HuH-7.5 (cell line): Measurements from ENCODE around the gene TMEM178A.
"Not testable (repeated sequence)": the region's sequence is repeated elsewhere in the genome, so short reads cannot be mapped to it uniquely, and the experiment has no call there.

Source experiments
- DNase-seq: peaks from one replicate; pipeline ENCODE4 v3.0.0; 2011; ENCODE audit warnings: low spot score

TMEM178A gene

DNA sequence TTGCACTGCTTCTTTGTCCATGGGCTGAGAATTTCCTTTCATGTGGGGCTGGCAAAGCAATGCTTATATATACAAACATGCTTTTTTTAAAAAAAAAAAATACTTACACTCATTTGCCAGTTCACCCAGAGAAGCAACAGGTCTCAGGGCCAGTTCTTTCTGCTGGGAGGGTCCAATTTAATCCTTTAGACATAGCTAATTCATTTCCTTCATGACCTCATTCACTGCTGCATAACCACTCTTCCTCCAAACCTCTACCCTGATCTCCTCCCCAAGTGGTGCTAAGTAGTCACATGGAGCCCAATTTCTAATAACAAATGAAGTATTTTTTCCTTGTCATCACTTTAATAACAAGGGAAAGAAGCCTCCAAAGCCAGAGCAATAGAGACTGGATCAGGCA, 17.1 kb upstream of the TMEM178A start:
- DNase-seq: no peak

DNA sequence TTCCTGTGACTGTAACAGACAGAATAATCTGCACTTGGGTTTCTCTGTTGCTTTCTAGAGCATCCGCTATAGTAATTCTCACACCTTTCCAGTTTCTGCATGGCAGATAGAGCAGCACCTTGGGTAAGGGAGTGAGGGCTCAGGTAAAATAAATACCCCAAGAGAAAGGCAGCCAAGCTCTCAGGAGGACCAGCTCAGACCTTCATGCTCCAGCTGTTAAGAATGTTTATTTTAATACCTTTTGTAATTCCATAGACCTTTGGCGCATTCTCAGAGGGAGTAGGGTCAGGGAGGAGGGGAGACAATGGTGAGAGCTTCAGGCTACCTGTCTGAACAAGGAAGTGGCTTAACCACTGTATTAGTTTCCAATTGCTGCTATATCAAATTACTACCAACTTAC, 16.2 kb upstream of the TMEM178A start:
- no peak for DNase-seq

DNA sequence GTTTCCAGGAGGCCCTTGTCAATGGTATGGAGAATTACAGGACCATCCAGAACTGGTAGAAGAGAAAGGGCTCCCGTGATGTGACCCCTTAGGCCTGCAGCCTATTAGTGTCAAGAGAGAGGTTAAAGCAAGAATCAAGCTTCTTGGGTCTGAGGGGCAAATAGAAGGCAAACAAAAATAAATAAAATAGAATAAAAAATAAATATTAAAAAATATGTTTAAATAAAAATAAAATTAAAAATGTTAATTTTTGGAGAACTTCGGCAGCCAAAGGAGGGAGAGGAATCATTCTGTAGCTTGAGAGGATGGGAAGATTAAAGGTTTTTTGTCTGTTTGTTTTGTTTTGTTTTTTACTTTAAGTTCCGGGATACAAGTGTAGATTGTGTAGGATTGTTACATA, 15.2 kb upstream of the TMEM178A start:
- no peak for DNase-seq

DNA sequence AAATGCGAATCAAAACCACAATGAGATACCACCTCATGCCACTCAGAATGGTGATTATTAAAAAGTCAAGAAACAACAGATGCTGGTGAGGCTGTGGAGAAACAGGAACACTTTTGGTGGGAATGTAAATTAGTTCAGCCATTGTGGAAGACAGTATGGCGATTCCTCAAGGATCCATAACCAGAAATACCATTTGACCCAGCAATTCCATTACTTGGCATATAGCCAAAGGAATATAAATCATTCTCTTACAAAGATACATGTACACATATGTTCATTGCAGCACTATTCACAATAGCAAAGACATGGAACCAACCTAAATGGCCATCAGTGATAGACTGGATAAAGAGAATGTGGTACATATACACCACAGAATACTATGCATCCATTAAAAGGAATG, 9.5 kb upstream of the TMEM178A start:
- DNase-seq: not testable (repeated sequence)

DNA sequence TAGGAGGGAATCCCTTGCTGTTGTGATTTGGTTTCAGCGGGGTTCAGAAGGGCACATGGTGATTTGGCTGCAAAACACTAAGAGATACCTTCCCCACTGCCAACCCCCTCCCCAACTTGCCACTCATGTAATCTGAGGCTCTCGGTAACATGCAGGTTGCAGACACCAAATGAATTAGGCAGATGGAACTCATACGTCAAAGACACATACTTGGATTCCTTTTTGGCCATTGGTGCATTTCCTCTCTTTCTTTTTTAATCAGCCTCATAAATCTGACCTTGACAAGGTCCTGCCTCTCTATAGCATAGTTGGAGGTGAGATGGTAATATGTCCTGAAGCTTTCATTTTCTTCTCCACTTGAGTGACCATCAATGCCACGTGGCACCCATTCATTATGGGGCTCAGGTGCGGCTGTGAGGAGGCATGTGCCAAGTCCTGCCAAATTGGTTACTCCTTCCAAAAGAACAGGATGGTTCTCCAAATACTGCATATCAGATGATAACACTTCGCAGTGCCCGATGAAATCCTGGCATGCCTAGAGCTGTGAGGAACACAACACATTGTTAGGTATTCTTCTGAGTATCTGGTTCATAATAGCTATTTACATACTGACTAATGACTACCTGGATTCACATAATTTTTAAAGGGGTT, 8.3 kb upstream of the TMEM178A start:
- no peak for DNase-seq

DNA sequence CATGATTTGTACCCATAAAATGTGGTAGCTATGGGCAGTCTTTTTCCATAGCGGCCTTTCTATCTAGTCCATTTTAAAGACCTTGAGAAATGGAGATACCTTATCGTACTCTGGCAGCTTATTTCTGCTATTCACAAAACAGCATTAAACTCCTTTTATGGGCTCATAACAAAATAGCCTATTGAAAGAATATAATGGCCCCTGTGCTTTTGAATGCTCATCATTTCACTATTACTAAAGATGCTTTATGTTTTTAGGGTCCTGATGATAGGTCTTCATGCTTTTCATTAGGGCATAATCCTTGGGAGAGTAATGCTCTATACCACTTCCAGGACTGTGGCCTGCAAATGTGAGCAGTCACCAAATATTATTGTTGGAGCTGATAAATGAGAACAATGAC, 7.3 kb upstream of the TMEM178A start:
- DNase-seq: no peak

DNA sequence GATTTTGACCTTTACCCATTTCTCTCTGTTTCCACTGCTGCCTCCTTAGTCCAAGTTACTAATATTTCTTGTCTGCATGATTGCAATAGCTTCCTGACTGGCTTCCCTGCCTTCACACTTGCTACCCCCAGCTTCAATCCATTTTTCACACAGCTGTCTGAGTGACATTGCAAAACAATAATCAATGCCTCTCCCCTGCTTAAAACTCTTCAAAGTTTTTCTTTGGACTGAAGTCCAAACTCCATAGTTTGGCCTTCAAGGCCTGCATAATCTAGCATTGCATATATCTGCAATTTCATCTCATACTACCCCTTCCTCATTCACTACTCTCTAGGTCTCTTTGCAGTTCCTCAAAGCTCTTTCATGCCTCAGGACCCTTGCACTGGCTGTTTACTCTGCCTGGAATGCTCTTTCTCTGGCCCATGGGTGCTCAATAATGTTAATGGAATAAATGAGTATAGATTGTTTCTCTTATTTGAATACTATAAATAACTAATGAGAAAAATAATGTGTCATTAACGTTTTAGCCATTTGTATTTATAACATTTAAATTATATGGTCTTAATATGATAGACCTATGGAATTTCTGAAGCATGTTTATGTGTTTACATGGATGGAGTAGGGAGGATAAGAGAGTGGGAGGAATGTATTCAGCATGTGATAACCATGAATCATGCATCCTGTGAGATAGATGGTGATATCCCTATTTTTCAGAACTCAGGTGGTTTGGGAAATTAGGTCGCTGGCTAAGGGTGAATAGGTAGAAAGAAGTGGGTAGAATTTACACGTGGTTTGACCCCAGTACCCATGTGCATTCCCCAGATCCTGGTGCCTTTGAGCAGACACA, 5.7 kb upstream of the TMEM178A start:
- DNase-seq: no peak

DNA sequence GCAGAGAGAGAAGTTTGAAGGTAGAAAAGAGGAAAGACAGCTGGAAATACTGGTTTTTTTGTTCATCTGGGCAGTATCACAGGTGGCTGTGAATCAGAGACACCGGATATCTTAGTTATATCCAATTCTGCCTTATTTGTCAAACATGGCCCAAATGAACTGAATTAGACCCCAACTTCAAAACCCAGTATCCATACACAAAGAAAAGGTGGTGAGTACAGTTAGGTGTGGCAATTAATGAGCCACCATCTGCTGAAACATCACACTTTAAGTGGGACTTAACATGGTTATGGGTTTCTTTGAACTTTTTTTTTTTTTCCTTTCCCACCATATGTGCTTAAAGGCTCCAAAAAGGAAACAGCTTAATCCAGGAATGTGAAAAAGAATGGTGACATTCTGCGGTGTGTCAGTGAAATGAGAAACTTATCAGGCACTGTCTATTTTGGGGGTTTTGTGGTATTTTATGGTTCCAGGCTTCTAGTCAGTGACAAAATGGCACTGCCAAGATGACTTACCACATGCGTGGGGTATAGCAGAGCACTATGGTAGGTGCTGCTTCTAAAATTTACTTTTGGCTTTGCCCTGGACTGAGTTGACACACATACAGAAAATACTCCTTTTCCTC, 5.0 kb upstream of the TMEM178A start:
- DNase-seq: no peak

DNA sequence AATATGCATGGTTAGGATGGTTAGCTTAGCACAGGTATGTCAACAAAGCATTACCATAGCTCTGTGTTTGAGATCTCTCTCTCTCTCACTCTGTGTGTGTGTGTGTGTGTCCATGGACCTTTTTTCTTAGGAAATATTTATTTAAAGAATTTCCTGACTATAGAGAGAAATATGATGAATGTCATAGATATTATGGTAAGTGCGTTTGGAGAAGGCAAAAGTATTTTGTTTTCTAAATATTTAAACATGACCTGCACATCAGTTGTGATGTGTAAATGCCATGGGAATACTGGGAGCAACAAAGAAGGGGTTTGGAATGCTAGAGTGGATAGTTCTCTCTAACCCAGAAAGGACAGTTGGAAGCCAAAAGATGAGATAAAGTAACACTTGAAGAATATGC, 3.9 kb upstream of the TMEM178A start:
- no peak for DNase-seq

DNA sequence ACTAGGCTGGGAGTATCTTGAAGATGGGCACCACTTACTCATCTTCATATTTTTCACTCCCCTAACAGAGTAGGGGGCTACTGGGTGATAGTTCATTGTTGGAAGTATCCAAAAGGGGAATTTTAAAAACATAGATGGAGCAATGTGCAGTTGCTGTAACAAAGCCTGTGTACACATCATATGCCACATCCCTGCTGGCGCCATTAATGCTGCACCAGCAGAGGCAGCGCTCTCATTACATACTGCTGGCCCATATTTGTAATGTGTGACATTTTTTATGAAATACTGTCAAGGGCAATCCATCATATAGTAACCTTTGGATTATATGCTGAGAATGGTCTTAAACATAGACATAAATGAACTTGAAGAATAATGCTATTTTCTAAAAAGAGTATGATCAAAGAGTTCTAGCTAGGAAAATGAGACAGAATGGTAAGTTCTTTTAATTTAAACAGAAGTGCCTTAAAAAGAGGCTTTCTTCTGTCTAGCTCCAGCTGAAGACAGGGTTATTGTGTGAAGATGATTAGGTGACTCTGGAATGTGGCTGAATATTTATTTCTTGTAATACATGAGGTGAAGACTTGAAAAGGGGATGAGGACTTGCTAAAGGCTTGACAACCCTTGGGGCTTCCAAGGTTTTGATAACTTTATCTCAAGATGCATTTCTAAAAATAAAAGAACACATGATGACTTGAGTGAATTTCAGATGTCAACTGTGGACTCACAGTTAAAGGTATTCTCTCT, 2.4 kb upstream of the TMEM178A start:
- no peak for DNase-seq

DNA sequence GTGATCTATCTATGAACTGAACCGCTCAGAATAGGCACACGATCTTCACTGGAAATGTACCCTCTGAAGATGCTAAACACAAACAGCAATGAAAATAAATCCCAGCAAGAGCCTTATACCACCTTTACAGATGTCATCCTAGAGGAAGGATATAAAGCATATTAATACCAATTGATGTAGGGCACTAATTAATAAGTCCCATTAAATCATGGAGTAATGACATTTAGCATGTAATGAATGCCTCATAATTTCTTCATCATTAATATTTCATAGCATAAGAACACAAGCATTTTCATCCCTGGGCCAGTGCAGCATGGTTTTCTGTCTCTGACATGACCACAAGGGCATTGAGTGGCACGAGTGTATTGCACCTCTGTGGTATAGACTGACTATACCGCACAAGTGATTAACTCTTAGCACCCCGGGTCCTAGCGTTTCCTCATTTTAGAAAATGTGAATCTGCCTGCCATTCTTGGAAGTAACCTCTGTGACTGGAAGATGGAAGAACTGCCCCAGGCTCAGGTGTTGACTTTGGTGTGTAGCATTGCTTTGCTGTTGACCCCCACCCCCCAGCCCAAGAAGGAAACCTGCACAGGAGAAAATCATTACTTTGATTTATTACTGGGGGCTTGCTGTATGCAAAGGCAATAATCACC, 1.4 kb upstream of the TMEM178A start:
- DNase-seq: no peak

DNA sequence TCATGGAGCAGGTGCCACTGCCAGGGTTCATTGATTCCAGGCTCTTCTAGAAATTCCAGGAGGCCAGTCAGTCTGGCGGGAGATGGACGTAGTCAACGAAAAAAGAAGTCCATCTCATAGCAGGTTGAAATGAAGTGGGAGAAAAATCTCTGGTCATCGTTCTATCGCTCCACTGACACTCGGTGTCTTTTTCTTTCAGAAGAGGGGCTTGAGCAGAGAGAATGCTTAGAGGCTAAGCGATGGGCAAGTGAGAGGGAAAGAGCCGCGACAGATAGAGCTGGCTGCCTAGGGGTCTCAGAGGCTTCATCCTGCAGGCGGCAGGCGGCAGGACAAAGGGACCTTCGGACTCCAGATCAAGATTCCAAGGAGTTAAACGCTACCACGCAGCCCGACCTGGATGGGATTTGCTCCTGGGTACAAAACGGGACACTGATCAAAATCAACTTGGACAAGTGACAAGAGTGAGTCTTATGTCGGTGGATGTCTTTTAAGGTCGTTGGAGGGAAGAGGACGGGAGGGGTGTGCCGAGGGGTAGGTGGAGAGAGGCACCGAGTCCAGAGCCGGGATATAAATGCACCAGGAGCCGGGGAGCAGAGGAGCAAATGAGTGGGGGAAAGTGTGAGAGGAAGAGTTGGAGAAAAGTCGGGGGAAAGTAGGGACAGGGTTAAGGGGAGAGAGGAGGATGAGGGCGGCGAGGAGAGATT, 677 bp upstream of the TMEM178A start:
- no peak for DNase-seq

DNA sequence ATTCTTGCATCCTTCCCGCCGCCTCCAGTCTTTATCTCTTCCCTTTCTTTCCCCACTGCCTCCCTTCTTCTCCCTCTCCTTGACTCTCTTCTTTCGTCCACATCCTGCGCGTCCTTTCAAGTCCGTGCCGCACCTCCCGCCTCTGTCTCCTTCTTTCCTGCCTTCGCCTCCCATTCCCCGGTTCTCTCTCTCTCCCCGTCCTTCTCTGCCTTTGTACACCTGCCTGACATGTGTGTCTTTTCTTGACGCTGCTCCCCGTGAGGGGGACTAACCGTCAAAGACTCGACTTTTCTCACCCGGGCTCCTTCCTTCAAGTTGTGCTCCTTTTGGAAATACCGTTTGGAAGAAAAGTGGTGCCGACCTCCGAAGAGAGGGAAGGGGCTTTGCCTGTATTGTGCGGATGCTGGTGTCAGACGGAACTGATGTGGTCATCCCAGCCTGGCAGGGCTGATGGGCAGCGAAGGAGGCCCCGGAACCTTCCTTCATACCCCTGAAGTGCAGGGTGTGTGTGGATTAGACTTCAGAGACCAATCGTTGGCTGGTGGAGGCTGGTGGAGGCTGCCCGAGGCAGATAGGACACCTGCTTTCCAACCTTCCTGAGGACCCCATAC, 879 bp downstream of the TMEM178A start:
- no peak for DNase-seq

DNA sequence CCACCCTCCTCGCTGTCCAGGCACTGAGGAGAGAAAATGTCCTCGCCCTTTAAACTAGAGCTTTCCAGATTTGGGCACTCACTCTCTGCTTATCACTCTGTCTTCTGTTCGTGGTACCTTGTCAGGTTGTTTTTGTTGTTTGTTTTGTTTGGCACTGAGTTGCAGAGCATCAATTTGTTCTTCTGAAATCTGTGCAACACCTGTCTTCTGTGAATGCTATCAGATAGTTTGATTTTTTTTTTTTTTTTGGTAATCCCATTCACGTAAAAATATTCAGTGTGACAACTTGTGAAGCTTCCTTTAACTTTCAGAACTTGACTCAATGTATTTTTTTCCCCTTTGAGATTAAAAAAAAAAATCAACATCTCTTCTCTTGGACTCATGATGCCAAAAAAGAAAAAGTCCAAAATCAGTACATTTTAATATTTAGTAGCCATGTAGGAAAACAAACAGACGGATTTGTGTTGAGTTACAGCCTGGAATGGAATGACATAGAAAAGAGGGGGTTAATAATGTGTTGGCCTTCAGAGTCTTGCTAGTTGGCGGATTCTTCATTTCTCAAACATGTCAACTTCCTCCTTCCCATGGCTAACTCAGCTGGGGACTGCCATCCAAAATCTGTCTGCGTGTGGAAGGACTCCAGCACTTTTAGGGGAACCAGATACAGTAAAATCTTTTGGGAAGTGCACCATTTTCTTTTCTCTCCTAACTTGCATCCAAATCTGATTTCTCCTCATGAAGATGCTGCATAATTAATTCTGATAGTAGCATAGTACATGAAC, 1.6 kb downstream of the TMEM178A start:
- DNase-seq: no peak

DNA sequence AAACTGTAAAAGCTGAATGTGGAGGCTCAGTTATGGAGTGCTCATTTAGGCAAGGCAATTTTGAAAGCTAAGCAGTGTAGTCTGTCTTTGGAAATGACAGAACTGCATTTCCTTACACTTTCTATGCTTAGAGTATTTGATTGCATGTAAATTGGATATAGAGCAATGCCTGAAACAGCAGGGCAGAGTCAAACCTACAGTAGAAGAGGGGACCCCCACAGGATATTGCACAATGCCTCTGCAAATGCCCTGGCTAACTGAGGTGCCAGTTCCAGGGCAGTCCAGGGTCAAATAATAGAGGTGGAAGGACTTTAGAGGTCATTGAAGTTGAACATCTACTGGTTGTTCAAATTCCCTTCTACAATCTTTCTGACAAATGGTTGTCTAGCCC, 2.2 kb downstream of the TMEM178A start:
- DNase-seq: no peak

DNA sequence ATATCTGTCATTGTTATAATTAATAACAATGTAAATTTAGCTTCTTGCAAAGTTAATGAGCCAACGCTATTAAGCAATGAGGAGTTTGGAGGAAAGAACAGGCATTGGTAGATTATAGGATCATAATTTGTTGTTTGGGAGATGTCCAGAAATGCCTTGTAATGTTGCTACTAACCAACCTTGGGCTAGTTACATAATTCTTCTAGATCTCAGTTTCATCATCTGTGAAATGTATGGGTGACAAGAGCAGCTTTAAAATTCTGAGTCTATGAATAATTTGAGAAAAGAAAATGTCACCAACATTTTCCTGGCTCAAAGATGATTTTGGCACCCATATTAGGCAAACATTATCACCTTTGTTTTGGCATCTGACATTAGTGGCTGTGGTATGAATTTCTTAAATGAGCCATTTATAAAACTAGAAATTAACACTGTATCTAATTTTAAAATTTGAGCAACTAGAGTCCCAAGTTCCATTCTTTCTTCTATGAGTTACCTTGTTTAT, 2.9 kb downstream of the TMEM178A start:
- no peak for DNase-seq

DNA sequence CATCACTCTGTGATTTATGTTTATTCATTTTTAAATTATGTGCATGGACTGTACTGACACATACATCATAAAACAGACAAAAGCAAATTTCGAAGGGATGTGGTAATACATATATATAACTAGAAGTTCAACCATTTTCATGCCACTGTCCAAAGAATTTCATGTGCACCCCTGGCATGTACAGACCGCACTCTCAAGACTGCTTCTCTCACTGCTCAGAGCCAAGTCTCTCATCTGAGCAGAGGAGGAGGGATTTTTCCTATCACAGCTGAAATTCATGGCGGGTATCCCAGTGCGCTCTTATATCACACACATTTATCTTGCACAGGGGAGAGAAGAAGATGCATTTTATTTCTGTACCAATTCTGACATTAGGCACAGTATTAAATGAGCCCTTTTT, 5.9 kb downstream of the TMEM178A start:
- DNase-seq: no peak

DNA sequence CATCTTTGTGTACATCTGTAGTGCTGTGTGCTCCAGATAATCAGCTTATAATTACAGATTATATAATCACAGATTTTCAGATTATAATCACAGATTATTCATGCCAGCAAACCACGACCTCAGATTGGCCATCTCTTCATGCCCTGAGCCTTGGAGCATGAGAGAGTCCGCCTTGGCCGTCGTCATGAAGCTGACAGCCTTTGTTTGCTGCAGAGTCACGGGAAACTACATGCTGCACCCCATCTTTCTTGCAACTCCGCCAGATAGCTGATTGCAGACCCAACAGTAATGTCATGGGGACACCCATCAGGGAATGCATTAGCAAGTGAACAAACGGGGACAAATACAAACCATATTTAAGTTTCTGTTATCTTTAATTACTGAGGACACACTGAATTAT, 7.3 kb downstream of the TMEM178A start:
- DNase-seq: no peak

DNA sequence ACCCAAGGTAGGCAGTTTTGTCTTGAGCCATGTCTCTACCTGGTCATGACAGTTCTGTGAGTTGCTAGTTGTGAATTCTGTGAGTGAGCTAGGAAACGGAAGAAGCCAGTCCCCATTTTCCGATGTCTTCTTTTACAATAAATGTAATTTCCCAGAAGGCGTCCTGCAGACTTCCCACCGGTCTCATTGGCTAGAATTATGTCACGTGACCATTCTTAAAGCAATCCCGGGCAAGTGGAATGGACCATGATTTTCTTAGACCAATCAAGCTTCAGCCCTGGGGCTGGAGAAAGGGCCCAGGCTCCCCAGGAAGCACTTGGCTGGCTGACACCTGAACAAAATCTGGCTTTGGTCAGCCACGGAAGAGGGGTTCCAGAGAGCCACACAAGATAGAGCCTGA, 10.6 kb downstream of the TMEM178A start:
- no peak for DNase-seq

DNA sequence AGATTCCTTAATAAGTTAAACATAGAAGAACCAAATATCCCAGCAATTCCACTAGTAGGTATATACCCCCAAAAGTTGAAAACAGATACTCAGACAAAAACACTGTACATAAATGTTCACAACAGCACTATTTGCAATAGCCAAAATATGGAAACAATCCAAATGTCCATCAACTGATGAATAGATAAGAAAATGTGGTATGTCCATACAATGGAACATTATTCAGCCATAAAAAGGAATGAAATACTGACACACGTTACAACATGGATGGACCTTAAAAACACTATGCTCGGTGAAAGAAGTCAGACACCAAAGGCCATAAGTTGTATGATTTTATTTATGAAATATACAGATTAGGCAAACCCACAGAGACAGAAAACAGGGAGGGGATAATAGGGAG, 12.5 kb downstream of the TMEM178A start:
- DNase-seq: no peak
